Measurements from ENCODE around the gene HEPN1.

- TF ChIP-seq, protein P1, sequence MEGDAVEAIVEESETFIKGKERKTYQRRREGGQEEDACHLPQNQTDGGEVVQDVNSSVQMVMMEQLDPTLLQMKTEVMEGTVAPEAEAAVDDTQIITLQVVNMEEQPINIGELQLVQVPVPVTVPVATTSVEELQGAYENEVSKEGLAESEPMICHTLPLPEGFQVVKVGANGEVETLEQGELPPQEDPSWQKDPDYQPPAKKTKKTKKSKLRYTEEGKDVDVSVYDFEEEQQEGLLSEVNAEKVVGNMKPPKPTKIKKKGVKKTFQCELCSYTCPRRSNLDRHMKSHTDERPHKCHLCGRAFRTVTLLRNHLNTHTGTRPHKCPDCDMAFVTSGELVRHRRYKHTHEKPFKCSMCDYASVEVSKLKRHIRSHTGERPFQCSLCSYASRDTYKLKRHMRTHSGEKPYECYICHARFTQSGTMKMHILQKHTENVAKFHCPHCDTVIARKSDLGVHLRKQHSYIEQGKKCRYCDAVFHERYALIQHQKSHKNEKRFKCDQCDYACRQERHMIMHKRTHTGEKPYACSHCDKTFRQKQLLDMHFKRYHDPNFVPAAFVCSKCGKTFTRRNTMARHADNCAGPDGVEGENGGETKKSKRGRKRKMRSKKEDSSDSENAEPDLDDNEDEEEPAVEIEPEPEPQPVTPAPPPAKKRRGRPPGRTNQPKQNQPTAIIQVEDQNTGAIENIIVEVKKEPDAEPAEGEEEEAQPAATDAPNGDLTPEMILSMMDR (conservative IDR thresholded peaks at IDR 0.05) = no peak
- no peak for TF ChIP-seq ZFX (IDR thresholded peaks at IDR 0.05)
These were observed 19.9 kb downstream of the HEPN1 start for GRCh38 chr11:124938970-124939369.
